Measurements from ENCODE around the gene IFI6. TPM values are rescaled to one million over a fixed set of nuclear protein-coding genes. Genes with fewer than 3 reads are reported as not detected.

Gene IFI6
- total RNA-seq, 6 experiments from 2014 or later, result 9.5 to 45.7 (median 33.2) TPM

GRCh38 chr1:27627061-27627460 lies 44.9 kb downstream of the IFI6 start:
- no peaks in the 10 kb centered on the region for H3K4me1 ChIP-seq
- H3K36me3 ChIP-seq, result no peaks in the 10 kb centered on the region
- TF ChIP-seq POLR2A (IDR thresholded peaks at IDR 0.05) (no peak), CTCF (IDR thresholded peaks at IDR 0.05) (no peak)
- no peaks in the 10 kb centered on the region for H3K27me3 ChIP-seq
- 76% methylated on average over 3 of the region's 5 CpGs for WGBS (ENCODE audit: insufficient coverage, low coverage, low lambda C conversion rate, missing lambda C conversion rate)
- ATAC-seq, result no peak
- no peak for DNase-seq
- intact Hi-C loops (cut with DNase I), result no loop called here
- H3K9me3 ChIP-seq, result no peaks in the 10 kb centered on the region
- H3K27ac ChIP-seq, result no peak overlapping the region
- H3K4me3 ChIP-seq, result no peak overlapping the region

- 58% methylated on average over 8 of the region's 11 CpGs for WGBS (ENCODE audit: insufficient coverage, low coverage, low lambda C conversion rate, missing lambda C conversion rate)
- Histone ChIP-seq H3K27ac (peak overlapping the region in 1 of 3 donors; percentile 49), H3K36me3 (no peaks in the 10 kb centered on the region), H3K27me3 (no peaks in the 10 kb centered on the region), H3K4me1 (no peaks in the 10 kb centered on the region), H3K4me3 (no peak overlapping the region), H3K9me3 (no peaks in the 10 kb centered on the region)
- DNase-seq, result no peak
- intact Hi-C loops (cut with DNase I), result no loop called here
- ATAC-seq, result peak; percentile 30 to 60 (median 50)
- TF ChIP-seq CTCF (IDR thresholded peaks at IDR 0.05), result no peak
- no peak for TF ChIP-seq POLR2A (IDR thresholded peaks at IDR 0.05)
Observed at GRCh38 chr1:27626031-27626935, 45.7 kb downstream of the IFI6 start.

GRCh38 chr1:27624467-27625178 lies 47.4 kb downstream of the IFI6 start:
- no peaks in the 10 kb centered on the region for H3K9me3 ChIP-seq
- no peak overlapping the region for H3K27ac ChIP-seq
- TF ChIP-seq CTCF (IDR thresholded peaks at IDR 0.05) (no peak), POLR2A (IDR thresholded peaks at IDR 0.05) (no peak)
- WGBS (ENCODE audit: insufficient coverage, low coverage, low lambda C conversion rate, missing lambda C conversion rate), result 56% methylated on average over 6 of the region's 7 CpGs
- no peaks in the 10 kb centered on the region for H3K4me1 ChIP-seq
- ATAC-seq (no peak), DNase-seq (no peak)
- no peak overlapping the region for H3K4me3 ChIP-seq
- no peaks in the 10 kb centered on the region for H3K36me3 ChIP-seq
- H3K27me3 ChIP-seq, result no peaks in the 10 kb centered on the region
- intact Hi-C loops (cut with DNase I), result no loop called here

DNA sequence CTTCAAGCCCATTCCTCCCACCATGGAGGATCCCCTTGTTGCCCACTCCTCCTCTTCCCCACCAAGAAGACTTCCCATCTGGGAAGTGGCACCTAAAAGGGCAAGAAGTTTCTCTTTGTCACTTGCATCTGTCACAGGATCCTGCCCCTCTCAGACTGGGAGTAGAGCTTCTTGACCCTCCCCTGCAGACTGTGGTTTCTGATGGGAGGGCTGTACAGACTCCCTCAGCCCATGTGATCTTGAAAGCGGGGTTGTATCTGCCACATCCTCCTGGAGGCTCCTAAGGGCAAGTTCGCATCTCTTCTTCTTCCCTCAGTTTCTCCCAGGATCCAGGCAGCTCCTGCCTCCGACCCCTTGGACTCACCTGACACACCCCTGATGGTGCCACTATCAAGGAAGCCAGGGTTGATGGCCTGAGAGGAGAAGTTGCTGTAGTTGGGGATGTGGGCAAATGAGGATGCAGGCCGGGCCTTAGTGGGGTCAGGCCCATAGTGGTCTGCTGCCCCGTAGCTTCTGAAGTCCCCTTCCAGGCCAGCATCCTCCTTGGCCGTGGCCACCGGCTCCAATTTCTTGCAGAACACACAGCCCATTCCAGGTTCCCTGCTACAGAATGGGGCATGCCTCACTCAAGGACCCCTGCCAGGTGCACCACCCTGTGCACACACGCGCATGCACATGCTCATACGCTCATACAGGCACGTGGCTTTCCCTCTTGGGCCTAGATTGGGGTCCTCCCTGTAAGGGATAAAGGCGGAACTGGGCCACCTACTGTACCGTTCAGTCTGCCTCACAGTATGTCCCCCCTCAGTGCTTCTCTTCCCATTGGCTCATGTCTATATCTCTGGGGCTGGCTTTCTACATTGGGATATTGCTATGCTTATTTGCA lies 48.4 kb downstream of the IFI6 start:
- no peak overlapping the region for H3K27ac ChIP-seq
- no peak for ATAC-seq
- no peaks in the 10 kb centered on the region for H3K4me1 ChIP-seq
- intact Hi-C loops (cut with DNase I), result no loop called here
- no peak for TF ChIP-seq CTCF (IDR thresholded peaks at IDR 0.05)
- no peak for TF ChIP-seq POLR2A (IDR thresholded peaks at IDR 0.05)
- H3K36me3 ChIP-seq, result no peaks in the 10 kb centered on the region
- H3K27me3 ChIP-seq, result no peaks in the 10 kb centered on the region
- 81% methylated on average over 4 of the region's 13 CpGs for WGBS (ENCODE audit: insufficient coverage, low coverage, low lambda C conversion rate, missing lambda C conversion rate)
- DNase-seq, result no peak
- H3K9me3 ChIP-seq, result no peaks in the 10 kb centered on the region
- H3K4me3 ChIP-seq, result no peak overlapping the region

Measured in right lobe of liver (tissue), 6 donors.